ENCODE results near the gene GRIA2. TPM values are rescaled to one million over a fixed set of nuclear protein-coding genes. Genes with fewer than 3 reads are reported as not detected.

The GRIA2 gene
- total RNA-seq, result not detected in 2 replicates

GRCh38 chr4:157220371-157220881 lies at the start of gene GRIA2:
TSS of gene GRIA2 (plus strand) at chr4:157220728. CDS start at chr4:157221043, 315 bp downstream.

Other genes starting within 250 kb of the GRIA2 start
- gene PDGFC, start 248.9 kb upstream of the GRIA2 start, total RNA-seq, result 39.4 and 41.9 TPM in 2 replicates
- gene GLRB, start 144.6 kb upstream of the GRIA2 start, total RNA-seq, result 1.7 and 3.2 TPM in 2 replicates

Data from bronchial smooth muscle cell (primary cell).